Gastrocnemius medialis (tissue), 4 donors: ENCODE results near the gene PRKCA.

Source experiments
- POLR2A ChIP-seq, 2 donors: fragments of 450-650 bp; IDR thresholded peaks; one replicate each; pipeline ENCODE4 v1.6.1; 2017; ENCODE audit warnings: antibody characterized with exemption in 2 of 2, mild to moderate bottlenecking in 2 of 2, moderate library complexity in 2 of 2
- TF ChIP-seq, protein P1 (sequence below), 5 experiments: fragments of 450-650 bp in 3 of 5; fragments of 200-600 bp in 2 of 5; sonication (generic) in 2 of 5; IDR thresholded peaks in 4 of 5; conservative IDR thresholded peaks in 1 of 5; 1 replicate in 4 of 5; 2 replicates in 1 of 5; pipeline ENCODE4 v1.5.1; 2016 to 2019; ENCODE audit warnings: antibody characterized with exemption in 5 of 5, mild to moderate bottlenecking in 3 of 5, moderate library complexity in 3 of 5

DNA sequence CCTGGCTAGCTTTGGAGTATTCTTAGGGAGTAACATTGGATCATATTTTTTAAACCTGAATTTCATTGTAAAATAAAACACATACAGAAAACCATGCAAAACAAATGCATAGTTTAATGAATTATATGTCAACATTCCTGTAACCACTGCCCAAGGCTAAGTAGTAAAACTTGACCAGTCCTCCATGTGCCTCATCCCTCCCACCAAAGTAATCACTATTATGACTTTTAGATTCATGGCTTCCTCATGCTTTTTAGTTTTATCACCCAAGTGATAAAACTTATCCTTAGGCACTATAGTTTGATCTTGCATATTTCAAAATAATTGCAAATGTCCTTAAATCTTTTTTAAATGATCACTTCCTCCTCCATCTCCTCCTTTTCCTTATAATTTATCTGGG is 20.4 kb downstream of the PRKCA start:
- TF ChIP-seq, protein P1, sequence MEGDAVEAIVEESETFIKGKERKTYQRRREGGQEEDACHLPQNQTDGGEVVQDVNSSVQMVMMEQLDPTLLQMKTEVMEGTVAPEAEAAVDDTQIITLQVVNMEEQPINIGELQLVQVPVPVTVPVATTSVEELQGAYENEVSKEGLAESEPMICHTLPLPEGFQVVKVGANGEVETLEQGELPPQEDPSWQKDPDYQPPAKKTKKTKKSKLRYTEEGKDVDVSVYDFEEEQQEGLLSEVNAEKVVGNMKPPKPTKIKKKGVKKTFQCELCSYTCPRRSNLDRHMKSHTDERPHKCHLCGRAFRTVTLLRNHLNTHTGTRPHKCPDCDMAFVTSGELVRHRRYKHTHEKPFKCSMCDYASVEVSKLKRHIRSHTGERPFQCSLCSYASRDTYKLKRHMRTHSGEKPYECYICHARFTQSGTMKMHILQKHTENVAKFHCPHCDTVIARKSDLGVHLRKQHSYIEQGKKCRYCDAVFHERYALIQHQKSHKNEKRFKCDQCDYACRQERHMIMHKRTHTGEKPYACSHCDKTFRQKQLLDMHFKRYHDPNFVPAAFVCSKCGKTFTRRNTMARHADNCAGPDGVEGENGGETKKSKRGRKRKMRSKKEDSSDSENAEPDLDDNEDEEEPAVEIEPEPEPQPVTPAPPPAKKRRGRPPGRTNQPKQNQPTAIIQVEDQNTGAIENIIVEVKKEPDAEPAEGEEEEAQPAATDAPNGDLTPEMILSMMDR (IDR thresholded peaks at IDR 0.05 in 4 of 5, conservative IDR thresholded peaks at IDR 0.05 in 1 of 5) = no peak
- no peak for TF ChIP-seq POLR2A (IDR thresholded peaks at IDR 0.05)
